IMR-90 (cell line): Measurements from ENCODE around the gene ZNF611. TPM values are rescaled to one million over a fixed set of nuclear protein-coding genes. Genes with fewer than 3 reads are reported as not detected.

Source experiments
- ATAC-seq: fragments of 200-7000 bp; cut with Tn5 transposase; 2 replicates; pipeline ENCODE4 v1.9.1; 2020; ENCODE audit warnings: low read depth, mild to moderate bottlenecking, moderate library complexity
- BruUV-seq: library from RNA; stranded (reverse); fragments of 400-500 nt; replicated peaks from 2 replicates; lab custom pipeline; 2021; lab: Mats Ljungman, UMichigan
- CTCF ChIA-PET: fragments of 300-600 bp; formaldehyde crosslinking; extraction: SDS; loops from one replicate; lab custom pipeline; 2021; ENCODE audit warnings: antibody characterized with exemption; lab: Yijun Ruan, JAX
- POLR2A ChIA-PET: fragments of 300-600 bp; sonication (Branson Sonifier 250); formaldehyde crosslinking; loops from one replicate; lab custom pipeline; 2022; ENCODE audit warnings: antibody characterized with exemption; ENCODE audit not compliant: unreplicated experiment; lab: Charles Lee
- DNase-seq: peaks from one replicate; pipeline ENCODE4 v3.0.0; 2013
- H2AFZ ChIP-seq: replicated peaks from 2 replicates; pipeline ENCODE3; 2013; ENCODE audit warnings: low read length, mild to moderate bottlenecking; ENCODE audit not compliant: poor library complexity
- H2AK5ac ChIP-seq: 2 replicates; pipeline ENCODE4 v1.6.1; 2013; ENCODE audit warnings: low read depth, low read length, inconsistent platforms
- H2AK9ac ChIP-seq: replicated peaks from 2 replicates; pipeline ENCODE3; 2013; ENCODE audit warnings: mild to moderate bottlenecking, low read depth, low read length, moderate library complexity; ENCODE audit not compliant: poor library complexity
- H2BK120ac ChIP-seq: 2 replicates; pipeline ENCODE4 v1.6.1; 2013; ENCODE audit warnings: low read depth, low read length, inconsistent platforms
- H2BK15ac ChIP-seq: 3 replicates; pipeline ENCODE4 v1.6.1; 2013; ENCODE audit warnings: low read depth, low read length, inconsistent platforms
- H2BK20ac ChIP-seq: 2 replicates; pipeline ENCODE4 v1.6.1; 2013; ENCODE audit warnings: low read depth, mild to moderate bottlenecking, inconsistent platforms, low read length, moderate library complexity
- H2BK5ac ChIP-seq: 2 replicates; pipeline ENCODE4 v1.6.1; 2013; ENCODE audit warnings: mild to moderate bottlenecking, low read depth, low read length, inconsistent platforms; ENCODE audit not compliant: poor library complexity, severe bottlenecking
- H3K14ac ChIP-seq: replicated peaks from 2 replicates; pipeline ENCODE4 v1.6.1; 2013; ENCODE audit warnings: low read depth, low read length, inconsistent platforms
- H3K18ac ChIP-seq: 2 replicates; pipeline ENCODE4 v1.6.1; 2013; ENCODE audit warnings: low read depth, low read length, control low read depth
- H3K23ac ChIP-seq: 2 replicates; pipeline ENCODE4 v1.6.1; 2013; ENCODE audit warnings: low read depth, low read length, inconsistent platforms
- H3K27ac ChIP-seq: 2 replicates; pipeline ENCODE4 v1.5.1; 2013; ENCODE audit warnings: mild to moderate bottlenecking, control low read depth, low read length; ENCODE audit not compliant: insufficient read depth
- H3K27me3 ChIP-seq: 2 replicates; pipeline ENCODE4 v1.6.1; 2013; ENCODE audit warnings: low read length; ENCODE audit not compliant: control insufficient read depth, insufficient read depth
- H3K36me3 ChIP-seq: 2 replicates; pipeline ENCODE4 v1.6.1; 2013; ENCODE audit warnings: low read length, mixed read lengths; ENCODE audit not compliant: control insufficient read depth, insufficient read depth
- H3K4ac ChIP-seq: 2 replicates; pipeline ENCODE4 v1.6.1; 2013; ENCODE audit warnings: low read depth, low read length, inconsistent platforms
- H3K4me1 ChIP-seq: 2 replicates; pipeline ENCODE4 v1.6.1; 2013; ENCODE audit warnings: low read length, mixed read lengths; ENCODE audit not compliant: control insufficient read depth, insufficient read depth
- H3K4me2 ChIP-seq: 2 replicates; pipeline ENCODE4 v1.6.1; 2013; ENCODE audit warnings: low read depth, mild to moderate bottlenecking, control low read depth, low read length, moderate library complexity
- H3K4me3 ChIP-seq: 2 replicates; pipeline ENCODE4 v1.5.1; 2013; ENCODE audit warnings: low read depth, mild to moderate bottlenecking, control low read depth, low read length, moderate library complexity; ENCODE audit not compliant: insufficient read depth
- H3K56ac ChIP-seq: 2 replicates; pipeline ENCODE4 v1.6.1; 2013; ENCODE audit warnings: low read length, inconsistent platforms; ENCODE audit not compliant: insufficient read depth; ENCODE audit errors: extremely low read depth
- H3K79me1 ChIP-seq, 2 experiments: 2 replicates each; pipeline ENCODE4 v1.6.1; 2013; ENCODE audit warnings: low read length in 2 of 2, inconsistent platforms in 1 of 2, low read depth in 1 of 2
- H3K9ac ChIP-seq: 2 replicates; pipeline ENCODE4 v1.6.1; 2013; ENCODE audit warnings: low read depth, low read length, control low read depth
- H3K9me1 ChIP-seq: 2 replicates; pipeline ENCODE4 v1.6.1; 2013; ENCODE audit warnings: low read length, inconsistent platforms; ENCODE audit not compliant: insufficient read depth
- H3K9me3 ChIP-seq: 2 replicates; pipeline ENCODE4 v1.6.1; 2013; ENCODE audit warnings: low read length; ENCODE audit not compliant: control insufficient read depth, insufficient read depth
- H4K20me1 ChIP-seq: 2 replicates; pipeline ENCODE4 v1.6.1; 2013; ENCODE audit warnings: low read length, inconsistent platforms; ENCODE audit not compliant: insufficient read depth
- H4K5ac ChIP-seq: 2 replicates; pipeline ENCODE4 v1.6.1; 2013; ENCODE audit warnings: mild to moderate bottlenecking, low read depth, low read length, control low read depth
- H4K8ac ChIP-seq, 2 experiments: 2 replicates each; pipeline ENCODE4 v1.6.1; 2013; ENCODE audit warnings: low read depth in 2 of 2, low read length in 2 of 2, control low read depth in 1 of 2, inconsistent platforms in 1 of 2
- H4K91ac ChIP-seq: 2 replicates; pipeline ENCODE4 v1.6.1; 2013; ENCODE audit warnings: low read depth, low read length, inconsistent platforms; ENCODE audit not compliant: insufficient read depth
- CHD1 ChIP-seq: IDR thresholded peaks from 2 replicates; pipeline ENCODE4 v1.6.1; 2012; ENCODE audit warnings: low read depth, low read length, improper control_type of control experiment
- MAFK ChIP-seq: IDR thresholded peaks from 2 replicates; pipeline ENCODE4 v1.6.1; 2012; ENCODE audit warnings: low read depth, low read length, improper control_type of control experiment
- MAZ ChIP-seq: IDR thresholded peaks from 2 replicates; pipeline ENCODE4 v1.6.1; 2012; ENCODE audit warnings: low read depth, mild to moderate bottlenecking, low read length, improper control_type of control experiment, moderate library complexity, borderline replicate concordance
- MXI1 ChIP-seq: IDR thresholded peaks from 2 replicates; pipeline ENCODE4 v1.6.1; 2012; ENCODE audit warnings: low read depth, mild to moderate bottlenecking, low read length, moderate library complexity, borderline replicate concordance
- NFE2L2 ChIP-seq: fragments of 150-350 bp; IDR thresholded peaks from 2 replicates; pipeline ENCODE4 v1.6.1; 2016; ENCODE audit warnings: low read depth, mild to moderate bottlenecking, low read length
- POLR2A ChIP-seq: IDR thresholded peaks from 2 replicates; pipeline ENCODE4 v1.6.1; 2012; ENCODE audit warnings: mild to moderate bottlenecking, low read depth, low read length
- RCOR1 ChIP-seq: IDR thresholded peaks from 2 replicates; pipeline ENCODE4 v1.6.1; 2012; ENCODE audit warnings: mild to moderate bottlenecking, low read length, improper control_type of control experiment; ENCODE audit not compliant: insufficient replicate concordance
- RFX5 ChIP-seq: IDR thresholded peaks from 2 replicates; pipeline ENCODE4 v1.8.0; 2012; ENCODE audit warnings: low read depth, mild to moderate bottlenecking, low read length, moderate library complexity
- USF2 ChIP-seq: fragments of 150-350 bp; IDR thresholded peaks from 2 replicates; pipeline ENCODE4 v1.6.1; 2017; ENCODE audit warnings: mild to moderate bottlenecking, antibody characterized with exemption, low read length, low read depth
- WGBS, 2 experiments: methylation state at CpG; one replicate each; pipeline versions ENCODE4 v1.1.5 to v1.1.7; 2013; ENCODE audit warnings: missing lambda C conversion rate in 2 of 2; ENCODE audit not compliant: insufficient read length in 1 of 2; ENCODE audit errors: extremely low coverage in 2 of 2; 5-methylcytosine and 5-hydroxymethylcytosine counted together
- dilution Hi-C: fragments of 300-500 bp; cut with HindIII; formaldehyde crosslinking; loops from one replicate; pipeline ENCODE4 v1.14.3; 2018; ENCODE audit warnings: low sequenced_read_pairs; ENCODE audit not compliant: unreplicated experiment
- in situ Hi-C: fragments of 300-500 bp; cut with MboI; formaldehyde crosslinking; loops from 3 replicates; pipeline ENCODE4 v1.14.3; 2019; ENCODE audit warnings: low sequenced_read_pairs, inconsistent platforms, mixed read lengths
- intact Hi-C: fragments of 100-400 bp; cut with micrococcal nuclease; formaldehyde crosslinking; loops from 2 replicates; pipeline ENCODE4 v1.10.0; 2022
- polyA plus RNA-seq, 3 experiments: library from polyadenylated mRNA; depleted of rRNA; stranded (reverse); fragments of >200 nt; gene quantifications; 2 replicates each; pipeline ENCODE4 v1.2.3, GENCODE V29; 2012; ENCODE audit warnings: low replicate concordance in 1 of 3
- total RNA-seq: library from RNA; depleted of rRNA; stranded (reverse); fragments of >200 nt; gene quantifications from 2 replicates; pipeline ENCODE4 v1.2.3, GENCODE V29; 2012

The ZNF611 gene
- total and polyA plus RNA-seq, 2 of the 4 experiments (the other 2 are of a cell fraction), result 3.8 to 8.8 TPM

GRCh38 chr19:52725528-52725961 is 9.3 kb downstream of the ZNF611 start:
- no peaks in the 10 kb centered on the region for H3K9me3 ChIP-seq
- WGBS, 2 experiments, result 91% methylated on average over 15 of the region's 24 CpGs; no CpG with 5 or more reads in 1 of the 2 experiments
- ATAC-seq, result no peak
- CTCF ChIA-PET, result no interaction called here
- no peak overlapping the region for H3K4me3 ChIP-seq
- peaks cover 19% of the 10 kb centered on the region for H3K36me3 ChIP-seq
- no peak for DNase-seq
- POLR2A ChIA-PET, result no interaction called here
- peaks cover 7 to 27% of the 10 kb centered on the region in 2 experiments for H3K79me1 ChIP-seq
- intact Hi-C loops, result no loop called here
- H3K4me1 ChIP-seq, result peaks cover 18% of the 10 kb centered on the region
- no peak overlapping the region for H2BK20ac ChIP-seq
- no peak overlapping the region for H3K9ac ChIP-seq
- H2BK15ac ChIP-seq, result no peak overlapping the region
- 0 out of 2 replicates have a peak overlapping the region, but pooled peaks have one; percentile 16 for H2AK5ac ChIP-seq
- peaks cover 9% of the 10 kb centered on the region for H3K9me1 ChIP-seq
- TF ChIP-seq MAZ (no peak), NFE2L2 (no peak), RFX5 (no peak), MAFK (no peak), CHD1 (no peak), MXI1 (no peak), POLR2A (no peak), USF2 (no peak), RCOR1 (no peak)
- H4K5ac ChIP-seq, result no peak overlapping the region
- H2BK120ac ChIP-seq, result no peak overlapping the region
- H3K27me3 ChIP-seq, result no peaks in the 10 kb centered on the region
- no peak overlapping the region for H2BK5ac ChIP-seq
- no peak overlapping the region for H3K4me2 ChIP-seq
- H3K23ac ChIP-seq, result no peak overlapping the region
- no peak overlapping the region for H3K18ac ChIP-seq
- no peak overlapping the region for H4K91ac ChIP-seq
- dilution Hi-C loops, result no loop called here
- in situ Hi-C loops, result no loop called here
- H2AFZ ChIP-seq, result no peak overlapping the region
- BruUV-seq, result no TSS peak
- no peak overlapping the region for H3K56ac ChIP-seq
- H3K14ac ChIP-seq, result no peak overlapping the region
- H4K8ac ChIP-seq, result no peak overlapping the region
- H3K4ac ChIP-seq, result no peak overlapping the region
- H4K20me1 ChIP-seq, result peaks cover 11% of the 10 kb centered on the region; the same call in 1 of the 2 replicates
- H3K27ac ChIP-seq, result no peak overlapping the region
- no peak overlapping the region for H2AK9ac ChIP-seq
